Ecto neural progenitor cell (in vitro differentiated cells): ENCODE results near the gene MYMX.

ENCODE experiments used
- DNase-seq: peaks from one replicate; pipeline ENCODE4 v3.0.0-alpha.2; 2018; ENCODE audit warnings: low spot score

Gene MYMX

DNA sequence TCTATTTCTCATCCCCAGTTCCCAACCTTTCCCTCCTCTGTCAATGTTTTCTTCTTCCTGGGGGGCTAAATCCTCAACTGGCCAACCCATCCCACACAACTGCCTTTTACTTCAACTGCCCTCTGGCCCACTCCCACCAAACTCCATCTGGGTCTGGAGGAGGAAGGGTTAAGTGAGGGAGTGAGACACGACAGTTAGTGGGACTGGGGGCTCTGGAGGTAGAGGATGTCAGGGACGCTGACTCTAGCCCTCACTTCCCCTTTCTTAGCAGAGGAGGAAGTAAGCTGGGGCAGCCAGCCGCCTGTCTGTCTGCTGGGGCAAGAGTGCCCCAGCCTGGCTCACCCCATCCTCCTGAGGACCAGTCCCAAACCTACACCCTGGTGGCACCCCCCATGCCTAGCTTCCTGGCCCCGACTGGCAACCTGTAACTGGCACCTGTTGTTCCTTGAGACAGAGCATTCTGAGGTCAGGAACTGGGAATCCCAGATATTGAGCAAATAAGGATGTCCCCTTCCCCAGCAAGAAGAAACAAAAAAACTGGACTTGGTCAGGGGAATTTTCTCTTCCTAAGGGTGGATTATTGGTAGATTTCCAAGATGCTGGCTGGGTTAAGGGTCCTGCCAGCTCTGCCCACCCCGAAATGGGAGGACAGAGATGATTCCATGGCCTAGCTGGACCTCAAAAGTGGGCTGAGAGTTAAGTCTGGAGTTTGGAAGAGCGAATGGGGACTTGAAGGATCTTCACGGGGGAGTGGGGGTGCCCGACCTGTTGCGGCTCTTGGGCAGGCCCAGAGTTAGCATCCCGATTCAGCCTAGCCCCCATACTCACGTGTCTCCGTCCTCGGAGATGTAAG, 47.7 kb downstream of the MYMX start:
- no peak for DNase-seq

DNA sequence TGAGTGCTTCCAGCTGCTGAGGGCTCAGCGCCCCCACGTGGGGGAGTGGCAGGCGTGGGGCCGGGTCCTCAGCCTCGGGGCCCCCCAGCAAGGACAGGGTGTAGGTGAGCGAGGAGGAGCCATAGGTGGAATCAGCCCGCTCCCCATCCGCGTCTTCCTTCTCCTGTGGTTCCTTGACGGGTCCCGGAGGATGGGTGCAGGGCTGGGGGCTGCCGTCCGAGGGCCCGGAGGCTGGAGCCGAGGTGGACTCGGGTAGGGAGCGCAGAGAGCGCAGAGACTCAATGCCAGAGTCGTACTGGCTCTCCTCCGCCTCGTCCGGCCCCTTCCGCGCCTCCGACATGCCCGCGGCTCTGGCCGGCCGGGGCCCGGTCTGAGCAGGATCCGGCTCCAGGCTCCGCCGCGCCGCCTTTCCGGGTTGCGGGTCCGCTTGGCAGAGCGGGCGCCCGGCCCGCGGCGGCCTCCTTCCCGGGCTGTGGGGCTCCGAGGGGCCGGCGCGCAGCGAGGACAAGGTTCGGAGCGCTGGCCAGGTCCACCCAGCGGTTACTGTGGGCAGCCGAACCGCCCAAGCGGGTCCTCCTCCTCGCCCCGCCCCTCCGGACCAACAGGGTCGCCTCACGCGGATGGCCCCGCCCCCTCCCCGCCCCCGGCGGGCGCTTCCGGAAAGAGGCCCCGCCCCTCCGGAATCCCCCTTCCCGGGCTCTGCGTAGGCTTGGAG, 48.4 kb downstream of the MYMX start, which contains the start of gene NFKBIE:
Gene NFKBIE, minus strand, starts transcription at position 545 of the 715 bp plus-strand sequence. Its CDS starts 205 bp downstream, at position 340.
- DNase-seq: peak; percentile 95

DNA sequence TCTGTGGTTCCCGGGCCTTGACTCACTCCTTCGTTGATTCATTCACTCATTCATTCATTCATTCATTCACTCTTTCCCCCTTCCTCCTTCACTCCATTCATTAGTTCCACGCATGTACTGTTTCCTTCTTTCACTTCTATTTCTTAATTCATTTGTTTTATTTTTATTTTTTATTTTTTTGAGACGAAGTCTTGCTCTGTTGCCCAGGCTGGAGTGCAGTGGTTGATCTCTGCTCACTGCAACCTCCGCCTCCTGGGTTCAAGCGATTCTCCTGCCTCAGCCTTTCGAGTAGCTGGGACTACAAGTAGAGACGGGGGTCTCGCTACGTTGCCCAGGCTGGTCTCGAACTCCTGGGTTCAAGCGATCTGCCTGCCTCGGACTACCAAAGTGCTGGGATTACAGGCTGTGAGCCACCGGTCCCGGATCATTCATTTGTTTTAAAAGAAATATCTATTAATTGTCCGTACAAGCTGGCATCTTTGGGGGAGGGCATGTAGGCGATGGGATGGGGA, 49.1 kb downstream of the MYMX start:
- DNase-seq: no peak

DNA sequence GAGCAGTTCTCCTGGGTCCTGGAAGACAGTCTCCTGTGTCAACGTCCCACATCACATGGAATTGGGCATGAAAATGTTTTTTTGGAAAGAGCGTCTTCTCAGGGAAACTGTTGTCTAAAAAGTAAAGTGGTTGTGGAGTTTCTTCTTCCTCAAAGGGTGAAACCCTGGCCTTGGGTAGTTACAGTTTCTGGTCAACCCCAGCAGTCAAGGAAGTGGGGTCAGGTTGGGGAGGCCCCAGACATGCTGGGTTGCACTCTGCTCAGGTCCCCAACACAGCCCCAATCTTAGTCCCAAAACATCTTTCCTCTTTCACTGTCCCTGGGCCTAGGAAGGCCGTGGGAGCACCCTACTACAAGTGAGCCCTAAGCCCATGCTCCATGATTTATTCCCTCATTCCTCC, 49.6 kb downstream of the MYMX start:
- DNase-seq: no peak

DNA sequence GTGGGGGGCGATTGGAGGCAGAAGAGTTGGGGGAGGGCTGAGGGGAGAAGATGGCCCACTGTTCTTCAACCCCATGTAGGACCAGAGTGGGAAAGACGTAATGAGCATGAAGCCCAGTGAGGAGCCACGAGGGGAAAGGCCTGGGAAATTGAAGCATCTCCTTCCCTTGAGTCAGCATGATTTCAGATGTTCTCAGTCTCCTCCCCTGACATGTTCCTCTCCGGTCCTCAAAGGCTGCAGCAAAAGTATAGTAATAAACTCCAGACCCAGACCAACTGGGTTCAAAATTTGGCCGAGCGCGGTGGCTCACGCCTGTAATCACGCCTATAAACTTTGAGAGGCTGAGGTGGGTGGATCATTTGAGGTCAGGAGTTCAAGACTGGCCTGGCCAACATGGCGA, 50.5 kb downstream of the MYMX start:
- DNase-seq: no peak
